SU-DHL-6 (cell line): ENCODE results near the gene ABCF2.

ENCODE experiments used
- H2AFZ ChIP-seq: fragments of 200-600 bp; sonication (generic); 2 replicates; pipeline ENCODE4 v1.6.1; 2014; ENCODE audit warnings: low read depth, mild to moderate bottlenecking, moderate library complexity, mixed read lengths, antibody characterized with exemption, low read length; ENCODE audit not compliant: severe bottlenecking
- H3F3A ChIP-seq: fragments of 200-600 bp; shearing (Covaris generic); 2 replicates; pipeline ENCODE4 v1.6.0; 2016; ENCODE audit warnings: antibody characterized with exemption, mild to moderate bottlenecking; ENCODE audit not compliant: insufficient read depth
- H3K27ac ChIP-seq: fragments of 200-600 bp; sonication (generic); 2 replicates; pipeline ENCODE4 v1.5.1; 2016; ENCODE audit warnings: low read depth, mild to moderate bottlenecking, low read length, moderate library complexity, mixed read lengths
- H3K27me3 ChIP-seq: fragments of 200-600 bp; sonication (generic), shearing (Covaris generic); 2 replicates; pipeline ENCODE4 v1.6.0; 2014; ENCODE audit warnings: mild to moderate bottlenecking, low read length
- H3K36me3 ChIP-seq: fragments of 200-600 bp; sonication (generic); 2 replicates; pipeline ENCODE4 v1.6.1; 2014; ENCODE audit warnings: mild to moderate bottlenecking, low read length, mixed read lengths
- H3K4me2 ChIP-seq: fragments of 300-600, 200-600 bp; shearing (Covaris generic), sonication (generic); 2 replicates; pipeline ENCODE4 v1.6.0; 2014; ENCODE audit warnings: low read length, low read depth, mild to moderate bottlenecking; ENCODE audit not compliant: poor library complexity, severe bottlenecking
- H3K4me3 ChIP-seq: fragments of 200-600 bp; sonication (generic); 2 replicates; pipeline ENCODE4 v1.5.1; 2014; ENCODE audit warnings: antibody characterized with exemption, low read length, mild to moderate bottlenecking, mixed read lengths; ENCODE audit not compliant: insufficient read depth, poor library complexity, severe bottlenecking
- H3K79me2 ChIP-seq: fragments of 200-600 bp; sonication (generic); 2 replicates; pipeline ENCODE4 v1.6.1; 2014; ENCODE audit warnings: mild to moderate bottlenecking, low read length, moderate library complexity; ENCODE audit not compliant: insufficient read depth
- H3K9ac ChIP-seq: fragments of 200-600 bp; sonication (generic); 2 replicates; pipeline ENCODE4 v1.7.0; 2014; ENCODE audit warnings: mild to moderate bottlenecking, low read length
- H3K9me2 ChIP-seq: fragments of 200-600 bp; sonication (generic); replicated peaks from 2 replicates; pipeline ENCODE4 v1.6.1; 2014; ENCODE audit warnings: low read length; ENCODE audit not compliant: insufficient read depth
- H3K9me3 ChIP-seq: fragments of 200-600 bp; sonication (generic); 2 replicates; pipeline ENCODE4 v1.6.1; 2014; ENCODE audit warnings: low read length, mixed read lengths; ENCODE audit not compliant: insufficient read depth
- H4K20me1 ChIP-seq: fragments of 200-600 bp; sonication (generic); 2 replicates; pipeline ENCODE4 v1.6.1; 2014; ENCODE audit warnings: low read depth, mild to moderate bottlenecking, antibody characterized with exemption, low read length, moderate library complexity, mixed read lengths
- EZH2phosphoT487 ChIP-seq: fragments of 200-600 bp; sonication (generic), shearing (Covaris generic); conservative IDR thresholded peaks from 2 replicates; pipeline ENCODE4 v1.6.1; 2018; ENCODE audit warnings: mild to moderate bottlenecking, antibody characterized with exemption, low read length, moderate library complexity, mixed read lengths
- TF ChIP-seq, protein P1 (sequence below): fragments of 200-600 bp; sonication (generic); IDR thresholded peaks from one replicate; pipeline ENCODE4 v1.5.1; 2017; ENCODE audit warnings: antibody characterized with exemption, mild to moderate bottlenecking, low read length, moderate library complexity; ENCODE audit not compliant: insufficient read depth, poor library complexity, severe bottlenecking

Gene ABCF2

DNA sequence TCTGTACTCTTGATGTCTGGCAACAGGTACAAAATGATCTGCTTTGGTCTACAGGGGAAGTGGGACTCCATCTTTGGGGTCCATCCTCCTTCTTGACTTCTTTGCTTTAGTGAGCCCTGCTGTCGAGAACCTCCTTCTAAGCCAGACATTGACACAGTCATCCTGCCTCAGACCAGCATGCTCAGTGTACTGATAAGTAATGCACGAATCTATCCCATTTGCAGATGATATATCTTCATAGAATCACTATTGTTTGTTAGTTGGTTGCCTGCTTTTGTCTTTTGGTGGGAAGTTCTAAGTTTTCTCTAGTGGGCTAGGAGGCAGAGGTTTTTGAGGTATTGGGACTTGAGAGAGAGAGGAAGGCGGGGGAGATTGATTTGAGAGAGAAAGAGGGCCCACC is 25.7 kb downstream of the ABCF2 start:
- TF ChIP-seq, protein P1, sequence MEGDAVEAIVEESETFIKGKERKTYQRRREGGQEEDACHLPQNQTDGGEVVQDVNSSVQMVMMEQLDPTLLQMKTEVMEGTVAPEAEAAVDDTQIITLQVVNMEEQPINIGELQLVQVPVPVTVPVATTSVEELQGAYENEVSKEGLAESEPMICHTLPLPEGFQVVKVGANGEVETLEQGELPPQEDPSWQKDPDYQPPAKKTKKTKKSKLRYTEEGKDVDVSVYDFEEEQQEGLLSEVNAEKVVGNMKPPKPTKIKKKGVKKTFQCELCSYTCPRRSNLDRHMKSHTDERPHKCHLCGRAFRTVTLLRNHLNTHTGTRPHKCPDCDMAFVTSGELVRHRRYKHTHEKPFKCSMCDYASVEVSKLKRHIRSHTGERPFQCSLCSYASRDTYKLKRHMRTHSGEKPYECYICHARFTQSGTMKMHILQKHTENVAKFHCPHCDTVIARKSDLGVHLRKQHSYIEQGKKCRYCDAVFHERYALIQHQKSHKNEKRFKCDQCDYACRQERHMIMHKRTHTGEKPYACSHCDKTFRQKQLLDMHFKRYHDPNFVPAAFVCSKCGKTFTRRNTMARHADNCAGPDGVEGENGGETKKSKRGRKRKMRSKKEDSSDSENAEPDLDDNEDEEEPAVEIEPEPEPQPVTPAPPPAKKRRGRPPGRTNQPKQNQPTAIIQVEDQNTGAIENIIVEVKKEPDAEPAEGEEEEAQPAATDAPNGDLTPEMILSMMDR = no peak
- TF ChIP-seq EZH2phosphoT487 = no peak
- no peaks in the 10 kb centered on the region for H3K9me2 ChIP-seq
- H3K9ac ChIP-seq = no peak overlapping the region
- H3K36me3 ChIP-seq = no peaks in the 10 kb centered on the region
- H3K4me3 ChIP-seq = no peak overlapping the region
- no peaks in the 10 kb centered on the region for H3K27me3 ChIP-seq
- no peak overlapping the region for H2AFZ ChIP-seq
- H3F3A ChIP-seq = no peaks in the 10 kb centered on the region
- H3K4me2 ChIP-seq = no peak overlapping the region
- H3K79me2 ChIP-seq = no peaks in the 10 kb centered on the region
- H3K27ac ChIP-seq = no peak overlapping the region
- no peaks in the 10 kb centered on the region for H3K9me3 ChIP-seq
- no peaks in the 10 kb centered on the region for H4K20me1 ChIP-seq

DNA sequence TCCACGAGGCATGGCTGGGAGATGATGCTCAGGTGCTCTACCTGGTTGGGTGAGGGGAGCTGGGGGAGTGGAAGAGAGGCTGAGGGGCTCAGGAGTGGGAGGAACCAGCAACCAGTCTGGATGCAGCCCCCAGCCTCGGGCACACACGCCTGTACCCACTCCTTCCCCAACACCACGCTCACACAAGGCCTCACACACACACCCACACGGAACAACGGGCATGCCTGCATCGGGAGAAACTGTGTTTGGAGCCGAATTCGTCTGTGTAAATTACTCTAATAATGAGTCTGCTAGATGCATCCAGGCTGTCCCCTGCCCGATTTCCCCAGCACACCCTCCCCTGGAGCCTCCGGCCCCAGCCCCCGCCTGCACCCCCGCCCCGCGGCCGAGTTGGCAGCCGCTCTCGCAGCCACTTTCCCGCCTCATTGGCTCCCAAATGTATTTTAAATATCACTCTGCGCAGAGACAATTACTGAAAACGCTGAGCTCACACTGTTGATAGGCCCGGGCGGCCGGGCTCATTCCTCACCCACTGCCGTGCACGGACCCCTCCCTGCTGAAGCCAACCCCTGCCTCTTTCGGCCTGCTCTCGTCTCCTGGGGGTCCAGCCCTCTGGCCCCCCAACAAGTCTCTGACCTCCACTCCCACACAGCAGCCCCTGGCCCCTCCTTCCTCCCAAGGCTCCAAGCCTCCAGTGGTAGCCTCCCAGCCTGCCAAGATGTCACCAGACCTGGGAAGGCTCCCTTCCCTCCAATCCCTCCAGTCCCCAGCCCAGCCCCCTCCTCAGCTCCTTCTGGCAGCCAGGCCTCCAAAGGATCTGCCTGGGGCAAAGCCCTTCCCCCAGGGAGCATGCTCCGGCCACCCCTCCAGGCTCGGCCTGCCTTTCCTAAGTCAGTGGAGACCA is 27.8 kb downstream of the ABCF2 start:
- no peaks in the 10 kb centered on the region for H3K9me2 ChIP-seq
- H3K4me3 ChIP-seq = no peak overlapping the region
- H3K79me2 ChIP-seq = no peaks in the 10 kb centered on the region
- TF ChIP-seq, protein P1 = no peak
- no peak for TF ChIP-seq EZH2phosphoT487
- no peak overlapping the region for H3K4me2 ChIP-seq
- no peak overlapping the region for H2AFZ ChIP-seq
- no peaks in the 10 kb centered on the region for H4K20me1 ChIP-seq
- no peaks in the 10 kb centered on the region for H3K27me3 ChIP-seq
- H3K36me3 ChIP-seq = no peaks in the 10 kb centered on the region
- H3F3A ChIP-seq = no peaks in the 10 kb centered on the region
- no peak overlapping the region for H3K9ac ChIP-seq
- no peak overlapping the region for H3K27ac ChIP-seq
- H3K9me3 ChIP-seq = no peaks in the 10 kb centered on the region

DNA sequence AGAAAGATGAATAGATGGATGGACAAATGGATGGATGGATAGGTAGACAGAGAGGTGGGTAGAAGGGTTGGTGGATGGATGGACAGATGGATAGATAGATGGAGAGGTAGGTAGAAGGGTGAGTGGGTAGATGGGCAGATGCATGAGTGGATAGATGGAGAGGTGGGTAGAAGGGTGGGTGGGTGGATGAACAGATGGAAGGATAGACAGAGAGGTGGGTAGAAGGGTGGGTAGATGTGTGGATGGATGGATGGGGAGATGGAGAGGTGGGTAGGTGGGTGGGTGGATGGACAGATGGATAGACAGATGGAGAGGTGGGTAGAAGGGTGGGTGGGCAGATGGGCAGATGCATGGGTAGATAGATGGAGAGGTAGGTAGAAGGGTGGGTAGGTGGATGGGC is 29.1 kb downstream of the ABCF2 start:
- Histone ChIP-seq H2AFZ (no peak overlapping the region), H4K20me1 (no peaks in the 10 kb centered on the region), H3F3A (no peaks in the 10 kb centered on the region), H3K9me2 (no peaks in the 10 kb centered on the region), H3K36me3 (no peaks in the 10 kb centered on the region), H3K9ac (no peak overlapping the region), H3K4me3 (no peak overlapping the region), H3K27me3 (no peaks in the 10 kb centered on the region), H3K79me2 (no peaks in the 10 kb centered on the region), H3K9me3 (no peaks in the 10 kb centered on the region), H3K4me2 (no peak overlapping the region), H3K27ac (no peak overlapping the region)
- TF ChIP-seq EZH2phosphoT487 = no peak
- TF ChIP-seq, protein P1 = no peak
